ENCODE results near the gene OPCML. TPM values are rescaled to one million over a fixed set of nuclear protein-coding genes. Genes with fewer than 3 reads are reported as not detected.
A peak's percentile ranks its signal among the peaks of the same experiment; 100 is the strongest.

OPCML gene
- total RNA-seq, 1 donor from 2014 or later = not detected

DNA sequence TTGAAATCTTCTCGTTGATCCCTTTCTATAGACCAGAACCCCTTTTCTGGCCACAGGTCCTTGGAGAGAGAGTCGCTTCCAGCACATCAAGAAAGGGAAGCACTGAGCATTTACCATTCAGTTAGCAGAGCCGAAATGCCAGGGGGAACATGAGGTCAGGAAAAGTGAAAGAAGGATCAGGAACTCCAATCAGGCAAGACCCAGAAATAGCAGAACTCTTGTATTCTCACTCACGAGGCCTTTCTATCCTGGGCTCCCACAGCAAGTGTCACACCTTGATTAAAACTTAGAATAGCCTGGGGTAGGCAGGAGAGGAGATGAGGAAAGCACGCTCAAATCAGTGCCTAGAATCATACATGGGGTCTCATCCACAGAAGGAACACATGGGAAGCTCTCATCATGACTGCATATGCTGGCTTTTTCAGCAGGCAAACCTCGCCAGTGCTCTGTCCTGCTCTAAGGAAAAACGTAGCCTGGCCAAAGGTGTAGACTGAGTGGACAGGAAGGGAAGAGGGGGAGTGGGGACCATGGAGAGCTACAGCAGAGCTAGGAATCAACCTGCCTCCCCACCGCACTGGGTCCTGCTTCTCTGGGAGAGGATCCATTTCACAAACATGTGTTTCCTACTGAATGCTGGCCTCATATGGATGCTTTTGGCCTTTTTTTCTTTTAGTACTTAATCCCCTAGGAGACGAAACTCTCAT, 40.5 kb downstream of the OPCML start:
- no peaks in the 10 kb centered on the region for H3K36me3 ChIP-seq
- no peak overlapping the region for H3K27ac ChIP-seq
- no peaks in the 10 kb centered on the region for H3K4me1 ChIP-seq
- no peak overlapping the region for H3K4me3 ChIP-seq
- no peaks in the 10 kb centered on the region for H3K9me3 ChIP-seq
- intact Hi-C loops (cut with DNase I) = no loop called here
- DNase-seq (ENCODE audit: extremely low spot score in 2 of 2) = peak; percentile 43 to 79
- TF ChIP-seq, protein P1, sequence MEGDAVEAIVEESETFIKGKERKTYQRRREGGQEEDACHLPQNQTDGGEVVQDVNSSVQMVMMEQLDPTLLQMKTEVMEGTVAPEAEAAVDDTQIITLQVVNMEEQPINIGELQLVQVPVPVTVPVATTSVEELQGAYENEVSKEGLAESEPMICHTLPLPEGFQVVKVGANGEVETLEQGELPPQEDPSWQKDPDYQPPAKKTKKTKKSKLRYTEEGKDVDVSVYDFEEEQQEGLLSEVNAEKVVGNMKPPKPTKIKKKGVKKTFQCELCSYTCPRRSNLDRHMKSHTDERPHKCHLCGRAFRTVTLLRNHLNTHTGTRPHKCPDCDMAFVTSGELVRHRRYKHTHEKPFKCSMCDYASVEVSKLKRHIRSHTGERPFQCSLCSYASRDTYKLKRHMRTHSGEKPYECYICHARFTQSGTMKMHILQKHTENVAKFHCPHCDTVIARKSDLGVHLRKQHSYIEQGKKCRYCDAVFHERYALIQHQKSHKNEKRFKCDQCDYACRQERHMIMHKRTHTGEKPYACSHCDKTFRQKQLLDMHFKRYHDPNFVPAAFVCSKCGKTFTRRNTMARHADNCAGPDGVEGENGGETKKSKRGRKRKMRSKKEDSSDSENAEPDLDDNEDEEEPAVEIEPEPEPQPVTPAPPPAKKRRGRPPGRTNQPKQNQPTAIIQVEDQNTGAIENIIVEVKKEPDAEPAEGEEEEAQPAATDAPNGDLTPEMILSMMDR (IDR thresholded peaks at IDR 0.05) = no peak
- no peaks in the 10 kb centered on the region for H3K27me3 ChIP-seq

DNA sequence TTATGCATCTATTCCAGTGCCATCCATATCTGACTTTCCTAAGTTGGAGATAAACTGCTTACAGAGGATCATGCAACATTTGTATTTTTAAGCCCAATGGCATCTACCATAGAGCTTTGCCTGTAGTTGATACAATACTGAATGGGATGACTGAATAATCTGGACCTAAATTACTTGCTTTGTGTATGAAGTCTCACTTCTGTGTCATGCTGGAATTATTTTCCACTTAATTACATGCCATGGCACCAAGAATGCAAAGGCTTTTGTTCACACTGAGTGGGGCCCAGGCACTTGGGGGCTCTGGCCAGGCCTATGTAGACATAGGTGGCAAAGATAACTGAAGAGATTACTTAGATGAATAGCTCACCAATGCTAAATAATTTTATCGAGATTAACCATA, 51.6 kb downstream of the OPCML start:
- Histone ChIP-seq H3K27ac (no peak overlapping the region), H3K4me3 (no peak overlapping the region), H3K36me3 (no peaks in the 10 kb centered on the region), H3K9me3 (no peaks in the 10 kb centered on the region), H3K4me1 (no peaks in the 10 kb centered on the region), H3K27me3 (no peaks in the 10 kb centered on the region)
- TF ChIP-seq POLR2AphosphoS5 (IDR thresholded peaks at IDR 0.05; ENCODE audit: insufficient read depth in 1 of 2, low read depth in 1 of 2) = no peak
- TF ChIP-seq, protein P1 (IDR thresholded peaks at IDR 0.05) = no peak
- no peak for TF ChIP-seq POLR2A (IDR thresholded peaks at IDR 0.05)
- intact Hi-C loops (cut with DNase I) = no loop called here
- DNase-seq (ENCODE audit: extremely low spot score in 2 of 2) = no peak

DNA sequence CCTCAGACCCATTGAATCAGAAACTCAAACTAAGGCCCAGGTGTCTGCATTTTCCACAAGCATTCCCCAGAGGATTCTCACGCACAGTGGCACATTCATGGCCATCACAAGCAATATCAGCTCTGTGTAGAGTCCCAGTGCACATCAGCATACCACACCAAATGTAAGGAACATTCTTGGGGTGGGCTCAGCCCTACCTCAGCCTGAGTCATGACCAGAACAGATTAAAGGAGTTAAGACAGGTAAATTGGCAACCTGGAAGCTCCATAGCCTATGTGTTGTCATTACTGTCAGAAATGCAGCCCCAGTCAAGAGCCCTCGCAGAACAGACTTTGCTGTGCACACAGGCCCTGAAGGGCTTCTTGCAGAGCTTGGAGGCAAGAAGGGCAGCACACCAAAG, 53.1 kb downstream of the OPCML start:
- intact Hi-C loops (cut with DNase I) = no loop called here
- Histone ChIP-seq H3K36me3 (no peaks in the 10 kb centered on the region), H3K4me1 (no peaks in the 10 kb centered on the region), H3K4me3 (no peak overlapping the region), H3K9me3 (no peaks in the 10 kb centered on the region), H3K27me3 (no peaks in the 10 kb centered on the region), H3K27ac (no peak overlapping the region)
- no peak for DNase-seq (ENCODE audit: extremely low spot score in 2 of 2)
- TF ChIP-seq POLR2AphosphoS5 (IDR thresholded peaks at IDR 0.05; ENCODE audit: insufficient read depth in 1 of 2, low read depth in 1 of 2) (no peak), POLR2A (IDR thresholded peaks at IDR 0.05) (no peak)
- TF ChIP-seq, protein P1 (IDR thresholded peaks at IDR 0.05) = no peak

DNA sequence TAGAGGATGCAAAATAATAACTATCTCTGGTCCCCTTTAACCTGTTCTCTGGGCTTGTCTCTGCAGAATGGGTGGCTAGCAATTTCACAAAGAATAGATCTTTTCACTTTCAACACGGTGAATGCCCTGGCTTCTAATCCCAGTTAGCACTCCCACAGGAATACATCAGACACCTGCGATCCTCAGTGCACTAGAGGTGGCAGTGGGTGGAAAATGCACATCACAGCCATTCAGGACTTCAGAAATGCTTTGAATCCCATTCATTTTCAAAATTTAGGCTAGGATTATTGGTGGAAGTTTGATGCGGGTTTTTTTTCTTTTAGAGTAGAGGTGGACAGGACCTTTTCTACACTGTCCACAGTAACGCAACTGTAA, 55.1 kb downstream of the OPCML start:
- no peak for DNase-seq (ENCODE audit: extremely low spot score in 2 of 2)
- intact Hi-C loops (cut with DNase I) = no loop called here
- H3K9me3 ChIP-seq = no peaks in the 10 kb centered on the region

More for the DNA sequence above, 55.1 kb downstream of the OPCML start:
- no peak overlapping the region for H3K27ac ChIP-seq
- no peak overlapping the region for H3K4me3 ChIP-seq
- no peak for TF ChIP-seq POLR2A (IDR thresholded peaks at IDR 0.05)
- TF ChIP-seq, protein P1 (IDR thresholded peaks at IDR 0.05) = no peak
- no peak for TF ChIP-seq POLR2AphosphoS5 (IDR thresholded peaks at IDR 0.05; ENCODE audit: insufficient read depth in 1 of 2, low read depth in 1 of 2)
- H3K4me1 ChIP-seq = no peaks in the 10 kb centered on the region
- no peaks in the 10 kb centered on the region for H3K36me3 ChIP-seq
- no peaks in the 10 kb centered on the region for H3K27me3 ChIP-seq

Measured in vagina (tissue), 2 donors.